Nephron (organoid): Measurements from ENCODE around the gene ERBB4.

Source experiments
- H3K27ac Mint-ChIP-seq, 3 experiments: 2 replicates each; pipeline ENCODE4 v1.8.0; 2020; ENCODE audit warnings: mixed read lengths in 3 of 3, mild to moderate bottlenecking in 2 of 3, moderate library complexity in 1 of 3
- H3K27me3 Mint-ChIP-seq: 2 replicates; pipeline ENCODE4 v1.8.0; 2021; ENCODE audit warnings: low read depth, mild to moderate bottlenecking, moderate library complexity, mixed read lengths
- H3K36me3 Mint-ChIP-seq: 2 replicates; pipeline ENCODE4 v1.8.0; 2020; ENCODE audit warnings: low read depth, mixed read lengths
- H3K4me1 Mint-ChIP-seq: 2 replicates; pipeline ENCODE4 v1.8.0; 2020; ENCODE audit warnings: mixed read lengths
- H3K4me3 Mint-ChIP-seq, 3 experiments: 2 replicates each; pipeline ENCODE4 v1.8.0; 2020; ENCODE audit warnings: mild to moderate bottlenecking in 3 of 3, mixed read lengths in 3 of 3, moderate library complexity in 2 of 3
- H3K9me3 Mint-ChIP-seq: 2 replicates; pipeline ENCODE4 v1.8.0; 2020; ENCODE audit warnings: mixed read lengths
- CTCF ChIP-seq, 3 experiments: fragments of 200-600 bp; sonication (generic); IDR thresholded peaks; one replicate each; pipeline ENCODE4 v1.5.0; 2021; ENCODE audit warnings: antibody characterized with exemption in 3 of 3; ENCODE audit not compliant: unreplicated experiment in 3 of 3

Gene ERBB4

DNA sequence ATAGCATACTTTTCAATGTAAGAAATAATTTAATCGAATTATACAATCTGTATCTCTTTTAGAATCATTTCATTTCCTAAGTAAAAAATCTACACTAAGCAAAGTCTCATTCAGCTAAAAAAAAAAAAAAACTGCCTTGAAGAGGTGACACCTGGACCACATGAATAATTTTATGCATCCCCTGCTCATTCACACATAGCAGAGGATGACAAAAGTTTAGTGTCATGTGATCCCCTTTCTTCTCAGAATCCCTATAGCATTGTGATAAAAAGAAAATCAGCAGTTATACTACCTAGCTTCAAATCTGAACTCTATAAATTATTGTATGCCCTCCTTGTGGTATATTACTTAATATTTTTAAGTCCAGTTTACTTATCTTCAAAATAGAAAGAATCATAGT is 603.8 kb downstream of the ERBB4 start:
- Mint-ChIP-seq H3K27ac (no peak overlapping the region), H3K4me3 (no peak overlapping the region), H3K4me1 (no peaks in the 10 kb centered on the region), H3K27me3 (no peaks in the 10 kb centered on the region), H3K9me3 (no peaks in the 10 kb centered on the region), H3K36me3 (no peaks in the 10 kb centered on the region)
- no peak for TF ChIP-seq CTCF (IDR thresholded peaks at IDR 0.05; ENCODE audit: unreplicated experiment in 3 of 3)

GRCh38 chr2:211931314-211931713 is 607.3 kb downstream of the ERBB4 start:
- Mint-ChIP-seq H3K36me3 (no peaks in the 10 kb centered on the region), H3K4me3 (no peak overlapping the region), H3K9me3 (no peaks in the 10 kb centered on the region), H3K27me3 (no peaks in the 10 kb centered on the region), H3K4me1 (peaks cover 4% of the 10 kb centered on the region), H3K27ac (no peak overlapping the region)
- no peak for TF ChIP-seq CTCF (IDR thresholded peaks at IDR 0.05; ENCODE audit: unreplicated experiment in 3 of 3)

GRCh38 chr2:211930331-211930730 is 608.3 kb downstream of the ERBB4 start:
- H3K27me3 Mint-ChIP-seq, result no peaks in the 10 kb centered on the region
- no peak overlapping the region for H3K4me3 Mint-ChIP-seq
- no peaks in the 10 kb centered on the region for H3K9me3 Mint-ChIP-seq
- H3K36me3 Mint-ChIP-seq, result no peaks in the 10 kb centered on the region
- H3K27ac Mint-ChIP-seq, result no peak overlapping the region
- no peak for TF ChIP-seq CTCF (IDR thresholded peaks at IDR 0.05; ENCODE audit: unreplicated experiment in 3 of 3)
- peaks cover 4% of the 10 kb centered on the region for H3K4me1 Mint-ChIP-seq

DNA sequence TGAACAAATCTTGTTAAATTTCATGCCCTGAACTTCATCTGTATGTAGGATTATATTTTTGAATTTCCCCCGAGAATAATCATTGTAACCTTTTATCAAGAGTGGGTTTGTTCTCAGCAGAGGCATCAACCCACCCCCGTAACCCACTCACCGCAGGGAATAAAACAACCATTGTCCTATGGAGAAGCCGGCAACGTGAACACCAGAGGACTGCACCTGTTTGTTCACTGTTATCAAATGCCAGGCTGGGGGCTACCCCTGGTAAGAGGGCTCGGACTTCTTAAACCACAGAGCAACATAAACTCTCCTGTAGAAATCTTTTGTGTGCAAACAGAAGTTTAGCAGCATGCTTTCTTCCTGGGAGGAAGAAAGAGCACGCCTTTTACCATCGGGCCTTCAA is 610.4 kb downstream of the ERBB4 start:
- Mint-ChIP-seq H3K27ac (peak overlapping the region in 1 of 3 experiments; percentile 45), H3K27me3 (no peaks in the 10 kb centered on the region), H3K9me3 (no peaks in the 10 kb centered on the region), H3K4me1 (peaks cover 4% of the 10 kb centered on the region), H3K36me3 (no peaks in the 10 kb centered on the region), H3K4me3 (no peak overlapping the region)
- TF ChIP-seq CTCF (IDR thresholded peaks at IDR 0.05; ENCODE audit: unreplicated experiment in 3 of 3), result no peak

- no peak overlapping the region for H3K27ac Mint-ChIP-seq
- H3K9me3 Mint-ChIP-seq, result no peaks in the 10 kb centered on the region
- H3K4me1 Mint-ChIP-seq, result peaks cover under 1% of the 10 kb centered on the region
- no peak overlapping the region for H3K4me3 Mint-ChIP-seq
- no peaks in the 10 kb centered on the region for H3K36me3 Mint-ChIP-seq
- TF ChIP-seq CTCF (IDR thresholded peaks at IDR 0.05; ENCODE audit: unreplicated experiment in 3 of 3), result no peak
- H3K27me3 Mint-ChIP-seq, result no peaks in the 10 kb centered on the region
Observed at GRCh38 chr2:211923019-211923418, 615.6 kb downstream of the ERBB4 start.

DNA sequence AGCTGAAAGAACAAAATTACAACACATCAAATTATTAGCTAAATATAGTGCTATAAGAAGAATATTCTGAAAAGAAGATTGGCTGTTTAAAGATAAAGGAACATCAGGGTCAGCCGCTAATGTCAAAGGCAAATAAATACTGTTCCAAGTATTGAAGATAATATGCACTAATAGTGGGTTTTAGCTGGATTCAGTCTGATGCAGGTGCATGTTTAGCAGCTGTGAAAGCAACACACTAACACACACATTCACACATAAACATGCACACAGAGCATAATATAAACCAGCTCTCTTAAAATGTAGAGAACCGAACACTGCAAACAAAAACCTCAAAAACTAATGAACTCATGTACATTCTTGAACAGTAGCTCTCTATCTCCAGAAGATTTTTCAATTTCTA is 634.6 kb downstream of the ERBB4 start:
- Mint-ChIP-seq H3K9me3 (no peaks in the 10 kb centered on the region), H3K27me3 (peaks cover 4% of the 10 kb centered on the region), H3K4me1 (peaks cover 25% of the 10 kb centered on the region), H3K36me3 (no peaks in the 10 kb centered on the region), H3K4me3 (no peak overlapping the region), H3K27ac (no peak overlapping the region)
- no peak for TF ChIP-seq CTCF (IDR thresholded peaks at IDR 0.05; ENCODE audit: unreplicated experiment in 3 of 3)
